ENCODE measurements around the gene STUB1.
"Not testable (repeated sequence)": the region's sequence is repeated elsewhere in the genome, so short reads cannot be mapped to it uniquely, and the experiment has no call there.

The STUB1 gene

GRCh38 chr16:680967-681745 lies 946 bp downstream of the STUB1 start:
- DNase-seq: no peak

DNA sequence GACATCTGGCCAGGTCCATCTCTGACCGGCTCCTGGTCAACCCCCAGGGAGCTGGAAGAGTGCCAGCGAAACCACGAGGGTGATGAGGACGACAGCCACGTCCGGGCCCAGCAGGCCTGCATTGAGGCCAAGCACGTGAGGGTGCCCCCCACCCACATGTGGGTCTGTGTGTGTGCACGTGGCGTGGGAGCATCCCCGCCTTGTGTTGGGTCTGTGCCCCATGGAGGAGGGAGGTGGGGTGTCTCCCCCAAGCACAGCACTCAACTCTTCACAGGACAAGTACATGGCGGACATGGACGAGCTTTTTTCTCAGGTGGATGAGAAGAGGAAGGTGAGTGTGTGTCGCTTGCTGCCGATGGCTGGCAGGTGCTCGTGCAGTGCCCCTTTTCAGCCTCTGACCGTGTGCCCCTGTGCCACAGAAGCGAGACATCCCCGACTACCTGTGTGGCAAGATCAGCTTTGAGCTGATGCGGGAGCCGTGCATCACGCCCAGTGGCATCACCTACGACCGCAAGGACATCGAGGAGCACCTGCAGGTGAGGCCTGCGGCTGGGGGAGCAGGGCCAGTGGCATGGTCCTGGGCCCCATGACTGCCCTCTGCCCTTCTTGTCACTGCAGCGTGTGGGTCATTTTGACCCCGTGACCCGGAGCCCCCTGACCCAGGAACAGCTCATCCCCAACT lies 1.7 kb downstream of the STUB1 start:
- no peak for DNase-seq

- no peak for DNase-seq
Observed at GRCh38 chr16:682493-683395, 2.5 kb downstream of the STUB1 start.

DNA sequence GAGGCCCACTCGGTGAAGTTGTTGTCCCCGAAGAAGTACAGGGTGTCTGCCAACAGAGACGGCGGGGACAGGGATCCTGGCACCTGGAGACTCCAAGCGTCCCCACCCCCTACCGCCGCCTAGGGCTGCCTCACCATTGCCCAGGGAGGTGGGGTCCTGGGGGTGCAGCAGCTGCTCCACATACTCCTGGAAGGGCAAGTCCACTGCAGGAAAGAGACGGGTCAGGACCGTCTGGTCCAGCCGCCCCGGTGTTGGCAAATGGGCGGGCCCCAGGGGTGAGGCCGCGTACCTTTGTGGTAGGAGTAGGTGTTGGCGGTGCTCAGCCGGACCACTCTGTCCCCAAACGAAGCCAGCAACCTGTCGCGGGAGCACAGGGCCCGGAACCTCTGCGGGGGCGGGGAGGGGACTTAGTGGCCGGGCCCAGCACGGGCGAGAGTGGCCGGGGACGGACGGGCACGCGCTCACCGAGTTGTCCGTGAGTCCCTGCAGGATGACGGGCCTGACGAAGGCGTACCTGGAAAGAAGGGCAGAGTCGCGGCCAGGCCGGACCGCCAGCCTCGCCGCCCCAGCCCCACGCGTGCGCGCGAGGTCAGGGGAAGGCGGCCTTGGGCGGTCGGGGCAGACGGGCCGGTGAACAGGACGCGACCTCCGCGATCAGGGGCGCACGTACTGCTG lies 3.3 kb downstream of the STUB1 start:
- DNase-seq: no peak

DNA sequence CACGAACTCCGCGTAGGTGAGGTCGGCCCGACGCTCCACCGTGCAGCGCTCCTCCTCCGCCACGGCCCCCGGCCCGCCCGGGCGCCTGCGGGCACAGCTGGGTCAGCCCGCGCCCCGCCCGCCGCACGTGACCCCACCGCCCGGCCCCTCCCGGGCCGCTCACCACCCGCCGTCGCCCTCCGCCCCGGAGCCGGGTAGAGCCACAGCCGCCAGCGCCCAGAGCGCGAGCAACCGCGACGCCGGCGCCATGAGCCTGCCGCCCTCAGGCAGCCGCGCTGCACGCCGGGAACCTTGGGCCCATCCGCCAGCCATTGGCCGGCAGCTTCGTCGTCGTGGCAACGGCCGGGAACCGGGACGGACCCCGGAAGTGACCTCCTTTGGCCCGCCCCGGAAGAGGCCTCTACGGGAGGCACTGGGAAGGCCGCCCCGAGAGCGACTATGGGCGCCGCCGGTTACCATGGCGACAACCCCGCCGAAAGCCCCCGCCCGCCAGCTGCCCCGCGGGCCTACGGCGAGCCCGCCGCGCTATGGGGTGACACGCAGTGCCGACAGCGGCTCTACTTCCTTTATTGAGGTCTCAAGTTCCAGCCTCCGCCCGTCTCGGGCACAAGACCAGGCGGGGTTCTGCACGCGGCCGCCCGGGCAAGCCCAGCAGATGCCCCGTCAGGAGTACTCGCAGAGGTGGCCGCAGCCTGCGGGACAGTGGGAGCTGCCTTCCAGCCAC lies 4.0 kb downstream of the STUB1 start, which contains the start of gene JMJD8:
Gene JMJD8, minus strand, starts transcription at position 264 of the 724 bp plus-strand sequence. Its CDS starts 15 bp downstream, at position 249.
- peak; percentile 90 for DNase-seq

GRCh38 chr16:684961-685696 lies 4.9 kb downstream of the STUB1 start:
- peak; percentile 59 for DNase-seq

- no peak for DNase-seq
Observed at GRCh38 chr16:685967-686366, 5.8 kb downstream of the STUB1 start.

DNA sequence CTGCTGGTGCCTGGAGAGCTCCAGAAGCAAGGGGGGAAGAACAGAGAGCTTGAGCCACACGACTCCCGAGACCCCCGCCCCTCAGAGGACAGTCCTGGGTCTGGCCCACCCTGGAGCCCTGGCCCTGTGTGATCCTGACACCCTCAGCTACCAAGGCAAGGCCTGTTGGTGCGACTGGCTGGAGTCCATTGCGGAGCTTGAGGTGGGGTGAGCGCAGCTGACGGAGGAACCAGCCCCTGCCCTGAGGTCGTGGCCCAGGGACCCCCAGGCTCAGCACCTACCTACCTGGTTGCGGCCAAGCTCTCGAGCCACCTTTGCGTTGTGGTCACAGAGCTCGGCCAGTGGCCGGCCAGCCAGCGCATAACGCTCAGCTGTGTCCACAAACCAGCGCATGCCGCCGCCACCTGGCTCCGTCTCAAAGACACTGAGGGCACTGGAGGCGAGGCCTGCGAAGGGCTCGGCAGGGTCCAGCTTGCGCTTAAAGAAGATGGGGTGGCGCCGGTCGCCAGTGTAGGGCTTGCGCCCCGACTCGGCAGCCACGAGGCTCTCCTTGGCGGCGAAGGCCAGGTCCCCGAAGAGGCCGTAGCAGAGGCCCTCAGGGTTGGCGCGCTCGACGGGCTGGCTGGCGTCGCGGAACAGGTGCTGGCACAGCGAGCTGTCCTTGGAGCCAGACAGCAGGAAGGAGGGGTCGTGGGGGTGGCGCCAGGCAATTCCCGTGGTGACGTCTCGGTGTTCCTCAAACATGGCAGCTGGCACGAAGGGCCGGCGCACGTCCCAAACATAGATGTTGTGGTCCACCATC lies 6.5 kb downstream of the STUB1 start:
- DNase-seq: no peak

DNA sequence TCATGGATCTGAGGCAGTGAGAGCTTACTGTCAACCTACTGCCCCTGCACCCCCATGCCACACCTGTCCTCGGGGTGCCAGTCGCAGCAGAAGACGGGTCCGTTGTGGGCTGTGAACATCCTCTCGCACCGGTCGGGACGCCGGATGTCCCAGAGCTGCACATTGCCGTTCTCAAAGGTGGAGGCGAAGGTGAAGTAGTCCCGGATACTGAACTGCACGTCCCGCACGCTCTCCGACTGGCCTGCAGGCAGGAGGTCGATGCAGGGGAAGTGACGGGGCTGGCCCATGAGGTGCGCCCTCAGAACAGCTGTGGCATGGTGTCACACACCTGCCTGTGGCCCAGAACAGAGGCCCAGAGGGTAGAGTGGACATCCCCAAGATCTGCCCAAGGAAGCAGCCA lies 7.3 kb downstream of the STUB1 start:
- no peak for DNase-seq

- no peak for DNase-seq
Observed at GRCh38 chr16:689175-689897, 9.1 kb downstream of the STUB1 start.

DNA sequence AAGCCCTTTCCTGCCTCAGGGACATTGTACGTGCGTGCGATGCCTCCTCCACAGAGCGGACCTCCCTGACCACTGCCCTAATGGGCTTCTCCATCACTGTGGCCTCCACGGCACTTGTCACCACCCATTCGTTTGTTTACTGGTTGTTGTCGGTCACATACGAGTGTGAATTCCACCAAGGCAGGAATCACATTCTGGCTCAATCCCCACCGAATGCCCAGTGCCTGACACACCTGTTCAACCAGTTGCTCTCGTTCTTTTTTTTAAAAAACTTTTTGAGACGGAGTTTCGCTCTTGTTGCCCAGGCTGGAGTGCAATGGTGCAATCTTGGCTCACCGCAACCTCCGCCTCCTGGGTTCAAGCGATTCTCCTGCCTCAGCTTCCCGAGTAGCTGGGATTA lies 11.0 kb downstream of the STUB1 start:
- DNase-seq: not testable (repeated sequence)

GRCh38 chr16:692356-693108 lies 12.3 kb downstream of the STUB1 start:
- DNase-seq: no peak

DNA sequence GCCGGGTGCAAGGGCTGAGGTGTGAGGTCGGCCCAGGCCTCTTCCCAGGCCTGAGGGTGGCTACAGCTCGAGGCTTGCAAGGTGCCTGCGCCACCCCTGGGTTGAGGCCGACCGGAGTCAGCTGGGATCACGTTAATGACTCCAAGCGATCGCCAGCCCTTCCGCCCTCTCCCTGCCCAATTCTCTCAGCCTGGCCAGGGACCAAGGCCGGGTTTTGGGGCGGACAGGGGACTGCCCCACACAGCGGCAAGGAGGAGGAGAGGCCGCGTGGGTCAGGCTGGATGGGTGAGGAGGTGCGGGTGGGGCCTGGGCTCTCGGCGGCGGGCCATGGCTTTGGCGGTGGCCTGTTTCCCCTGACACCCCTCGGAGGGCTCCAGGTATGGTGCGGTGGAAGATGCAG lies 13.2 kb downstream of the STUB1 start:
- no peak for DNase-seq

GRCh38 chr16:693766-694165 lies 13.6 kb downstream of the STUB1 start:
- no peak for DNase-seq

- DNase-seq: no peak
Observed at GRCh38 chr16:694187-694862, 14.1 kb downstream of the STUB1 start.

DNA sequence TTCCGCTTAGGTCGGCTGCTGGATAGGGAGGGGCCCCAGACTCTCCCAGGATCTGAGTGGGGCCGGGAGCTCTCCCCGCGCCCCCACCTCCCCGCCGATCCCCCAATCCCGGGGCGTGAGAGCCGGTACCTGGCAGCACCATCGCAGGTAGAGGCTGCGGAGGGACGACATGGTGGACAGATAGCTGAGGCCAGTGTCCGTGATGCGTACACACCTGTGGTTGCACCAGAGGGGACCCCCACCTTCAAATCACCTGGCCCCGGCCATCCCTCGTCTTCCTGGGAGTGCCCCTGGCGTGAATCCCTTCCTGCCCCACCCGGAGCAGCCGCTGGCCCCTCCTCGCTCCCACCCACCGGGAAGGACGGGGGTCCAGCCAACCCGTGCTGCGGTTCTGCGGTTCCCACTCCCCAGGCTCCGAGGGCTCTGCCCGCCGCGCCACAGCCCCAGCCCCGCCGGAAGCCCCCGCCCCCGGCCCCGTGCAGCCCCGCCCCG lies 14.7 kb downstream of the STUB1 start:
- DNase-seq: no peak

DNA sequence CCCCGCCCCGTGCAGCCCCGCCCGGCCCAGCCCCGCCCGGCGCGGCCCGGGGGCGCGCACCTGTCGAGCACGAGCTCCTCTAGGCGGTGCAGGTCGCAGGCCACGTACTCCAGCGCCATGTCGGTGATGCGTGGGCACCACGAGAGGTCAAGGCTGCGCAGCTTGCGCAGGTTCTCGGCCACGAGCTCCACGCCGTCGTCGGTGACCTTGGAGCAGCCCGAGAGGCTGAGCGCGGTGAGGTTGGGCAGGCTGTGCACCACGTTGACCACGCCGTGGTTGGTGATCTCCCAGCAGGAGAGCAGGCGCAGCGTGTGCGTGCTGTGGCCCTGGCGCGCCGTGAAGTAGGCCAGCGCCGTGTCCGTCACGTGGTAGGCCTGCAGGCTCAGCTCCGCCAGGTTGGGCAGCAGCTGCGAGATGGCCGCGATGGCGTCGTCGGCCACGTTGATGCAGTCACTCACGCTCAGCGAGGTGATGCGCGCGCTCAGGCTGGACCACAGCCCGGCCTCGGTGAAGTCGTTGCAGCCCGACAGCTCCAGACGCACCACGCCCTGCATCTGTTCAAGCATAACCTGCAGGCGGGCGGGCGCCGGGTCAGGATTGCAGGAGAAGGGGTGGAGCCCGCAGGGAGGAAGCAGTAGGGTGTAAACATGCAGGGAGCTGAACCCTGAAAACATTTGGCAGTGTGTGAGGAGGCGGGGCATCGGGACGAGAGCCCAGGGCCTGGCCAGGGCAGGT lies 15.3 kb downstream of the STUB1 start:
- peak; percentile 74 for DNase-seq
